Glomerular endothelial cell (primary cell): ENCODE measurements around the gene CHCHD1. TPM values are rescaled to one million over a fixed set of nuclear protein-coding genes. Genes with fewer than 3 reads are reported as not detected.
"Not testable (repeated sequence)": the region's sequence is repeated elsewhere in the genome, so short reads cannot be mapped to it uniquely, and the experiment has no call there.

Source experiments
- DNase-seq: peaks from one replicate; pipeline ENCODE4 v3.0.0-alpha.2; 2011; ENCODE audit warnings: low read depth, low spot score; ENCODE audit errors: extremely low read depth
- total RNA-seq: library from RNA; depleted of rRNA; stranded (reverse); fragments of >200 nt; gene quantifications from 2 replicates; pipeline ENCODE4 v1.2.3, GENCODE V29; 2015

The CHCHD1 gene
- total RNA-seq, 1 donor from 2014 or later: 38.7 TPM

DNA sequence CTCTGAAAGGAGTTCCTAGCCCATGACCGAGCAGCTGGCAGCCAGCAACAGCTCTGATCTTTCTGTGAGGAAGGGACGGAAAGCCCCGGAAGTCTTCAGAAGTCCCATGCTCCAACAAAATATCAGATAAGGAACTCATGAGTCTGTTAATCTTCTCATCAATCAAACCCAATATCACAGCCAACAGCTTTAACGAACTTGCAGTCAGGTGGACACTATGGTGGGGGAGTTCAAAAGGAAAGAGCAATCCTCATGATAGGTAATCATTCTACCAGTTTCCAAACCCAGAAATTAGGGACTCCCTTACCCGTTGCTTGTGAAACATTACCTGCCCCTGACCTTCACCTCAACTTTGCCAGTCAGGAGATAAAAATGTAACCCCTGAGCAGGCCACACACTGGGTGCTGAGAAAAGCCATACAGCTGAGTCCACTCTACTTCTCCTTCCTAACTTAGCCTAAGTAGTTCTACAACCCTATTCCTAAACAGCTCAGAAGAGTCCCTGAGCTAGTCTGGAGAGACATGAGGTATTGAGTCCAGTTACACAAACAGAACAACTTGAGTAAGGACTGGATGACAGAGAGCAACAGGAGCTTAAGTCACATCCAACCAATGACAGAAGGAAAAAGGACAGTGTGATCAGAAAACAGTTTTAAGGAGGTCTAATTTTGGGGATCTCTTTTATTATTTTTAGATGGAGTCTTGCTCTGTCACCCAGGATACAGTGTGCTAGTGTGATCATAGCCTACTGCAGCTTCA is 27.4 kb downstream of the CHCHD1 start:
- DNase-seq: no peak

DNA sequence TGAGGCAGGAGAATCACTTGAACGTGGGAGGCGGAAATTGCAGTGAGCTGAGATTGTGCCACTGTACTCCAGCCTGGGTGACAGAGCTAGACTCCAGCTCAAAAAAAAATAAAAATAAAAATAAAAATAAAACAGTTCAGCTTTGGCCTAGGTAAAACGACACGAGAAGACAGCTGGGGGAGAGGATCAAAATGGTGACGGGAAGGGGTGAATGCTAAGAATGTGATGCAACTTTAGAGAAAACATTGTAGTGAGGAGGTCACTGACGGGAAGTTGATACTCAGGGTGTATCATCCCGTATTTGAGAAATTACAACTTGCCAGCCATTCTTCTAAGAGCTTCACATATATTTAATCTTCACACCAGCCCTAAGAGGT is 28.5 kb downstream of the CHCHD1 start:
- no peak for DNase-seq

DNA sequence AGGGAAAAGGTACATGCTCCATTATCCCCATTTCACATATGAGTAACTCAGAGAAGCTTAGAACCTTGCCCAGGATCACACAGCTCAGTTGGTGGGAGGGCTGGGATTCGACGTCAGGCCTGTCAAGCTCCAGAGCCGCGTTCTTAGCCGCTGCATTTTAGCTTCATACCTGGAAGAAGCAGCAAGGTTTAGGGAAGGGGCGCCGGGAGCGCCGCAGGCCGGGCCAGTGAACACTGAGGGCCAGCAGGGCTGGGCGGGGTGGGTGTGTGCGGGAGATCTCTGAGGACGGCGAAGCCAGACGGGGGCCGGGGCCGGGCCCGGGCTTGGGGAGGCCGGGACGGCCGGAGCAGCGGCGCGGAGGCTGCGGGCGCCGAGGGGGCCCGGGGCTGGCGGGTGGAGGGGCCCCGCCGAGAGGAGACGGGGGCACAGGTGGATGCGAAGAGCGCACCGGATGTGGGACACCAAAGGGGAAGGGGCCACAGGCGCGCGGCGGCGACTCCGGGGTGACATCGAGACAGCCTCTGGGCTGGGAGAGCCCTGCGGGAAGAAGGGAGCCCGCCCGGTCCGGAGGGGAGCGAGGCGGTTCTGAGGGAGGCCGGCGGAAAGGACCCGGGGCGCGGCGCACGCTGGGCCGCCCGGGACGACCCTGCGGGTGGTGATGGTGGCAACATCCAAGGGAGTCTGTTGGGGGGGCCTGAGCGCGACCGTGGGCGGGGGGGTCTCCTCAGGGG is 29.1 kb downstream of the CHCHD1 start:
- DNase-seq: no peak

DNA sequence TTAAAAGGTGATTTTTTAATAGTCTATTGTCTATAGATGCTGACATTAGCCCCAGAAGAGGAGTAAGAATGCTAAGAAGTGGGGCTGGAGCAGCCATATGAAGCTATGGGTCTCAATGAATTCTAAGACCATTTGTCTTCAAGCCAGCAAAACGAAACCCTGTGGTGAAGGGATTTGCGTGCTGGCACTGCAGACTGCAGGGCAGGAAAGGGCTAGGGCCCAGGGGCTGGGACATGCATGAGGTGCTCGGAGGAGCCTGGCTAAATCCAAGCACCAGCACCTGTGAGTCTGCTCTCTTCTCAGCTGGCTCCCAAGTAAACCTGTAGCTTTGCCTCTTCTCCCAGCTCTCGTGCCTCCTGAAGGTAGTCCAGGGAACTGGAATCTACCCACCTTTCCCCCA is 30.8 kb downstream of the CHCHD1 start:
- DNase-seq: no peak

DNA sequence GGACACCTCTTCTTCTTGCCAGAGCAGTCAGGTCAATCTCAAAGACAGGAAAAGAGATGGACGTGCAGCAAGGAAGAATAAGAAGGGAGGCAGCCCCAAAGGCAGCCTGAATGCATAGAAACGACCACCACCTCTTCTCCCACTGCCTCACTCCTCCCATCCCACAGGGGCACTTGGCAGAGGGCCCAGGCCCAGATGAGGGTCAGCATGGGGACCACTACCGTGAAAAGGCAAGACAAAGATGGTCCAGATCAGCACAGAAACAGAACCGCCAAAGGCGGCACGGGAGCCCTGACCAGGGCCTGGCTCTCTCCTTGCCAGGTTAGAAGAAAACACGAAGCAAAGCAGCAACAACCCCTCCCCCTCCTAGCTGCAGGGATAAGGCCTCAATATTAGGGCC is 31.5 kb downstream of the CHCHD1 start:
- no peak for DNase-seq

DNA sequence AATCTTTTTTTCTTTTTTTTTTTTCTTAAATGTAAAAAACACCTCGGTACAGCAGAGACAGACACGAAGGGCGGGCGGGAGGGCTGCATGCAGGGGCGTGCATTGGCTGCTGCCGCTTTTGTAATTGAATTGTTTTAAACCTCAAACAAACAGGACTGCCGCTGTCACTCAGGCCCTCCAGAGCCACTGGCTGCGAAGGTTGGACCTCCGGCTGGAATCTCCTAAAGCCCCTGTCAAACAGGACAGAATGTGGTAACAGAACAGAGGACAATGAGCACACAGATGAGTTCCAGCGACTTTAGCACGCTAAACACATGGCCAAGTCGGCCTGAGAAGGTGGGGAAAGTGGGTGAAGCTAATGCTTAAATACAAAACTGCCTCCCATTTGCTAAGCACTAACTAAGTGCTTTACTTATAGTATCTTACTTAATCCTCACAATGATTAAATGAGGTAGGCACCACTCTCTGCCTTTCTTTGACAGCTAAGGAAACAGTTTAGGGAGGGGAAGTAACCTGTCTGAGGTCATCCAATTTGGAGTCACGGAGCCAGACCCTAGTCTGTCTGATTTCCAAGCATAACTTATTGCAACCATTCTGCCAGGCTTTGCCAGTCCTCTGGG is 32.5 kb downstream of the CHCHD1 start:
- no peak for DNase-seq

DNA sequence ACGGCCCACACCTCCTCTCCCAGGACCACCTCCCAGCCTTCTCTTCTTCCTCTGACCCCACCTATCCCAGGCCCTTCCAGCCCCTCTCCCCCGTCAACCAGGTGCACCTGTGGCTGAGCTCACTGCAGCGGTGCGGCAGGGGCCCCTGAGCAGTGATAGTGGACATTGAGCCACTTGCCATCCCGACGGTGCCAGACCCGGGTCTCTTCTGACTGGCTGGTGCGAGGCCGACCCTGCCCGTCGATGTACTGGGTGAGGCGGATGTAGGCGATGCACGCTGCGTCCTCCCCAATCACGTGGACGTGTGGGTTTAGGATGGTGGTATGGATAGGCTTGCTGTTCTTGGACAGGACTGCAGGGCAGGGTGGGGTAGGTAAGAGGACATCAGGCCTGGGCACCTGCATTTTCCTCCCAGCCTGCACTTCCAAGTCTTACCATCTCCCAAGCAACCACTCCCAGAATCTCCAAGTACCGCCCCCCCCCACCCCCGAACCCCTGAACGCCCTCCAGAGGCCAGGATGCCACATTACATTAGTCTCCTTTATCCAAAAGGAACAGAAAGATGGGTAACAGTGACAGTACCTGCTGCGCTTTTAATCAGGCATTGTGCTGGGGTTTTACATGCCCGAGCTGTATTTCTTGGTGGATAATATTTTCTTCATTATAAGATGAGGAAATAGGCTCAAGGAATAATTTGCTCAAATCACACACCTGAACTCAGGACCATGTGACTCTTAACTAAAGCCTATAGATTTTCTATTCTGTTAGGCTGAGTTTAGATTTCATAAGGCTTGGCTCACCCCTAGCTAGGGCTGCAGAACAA is 33.3 kb downstream of the CHCHD1 start:
- no peak for DNase-seq

- no peak for DNase-seq
Observed at GRCh38 chr10:73815719-73816030, 33.8 kb downstream of the CHCHD1 start.

DNA sequence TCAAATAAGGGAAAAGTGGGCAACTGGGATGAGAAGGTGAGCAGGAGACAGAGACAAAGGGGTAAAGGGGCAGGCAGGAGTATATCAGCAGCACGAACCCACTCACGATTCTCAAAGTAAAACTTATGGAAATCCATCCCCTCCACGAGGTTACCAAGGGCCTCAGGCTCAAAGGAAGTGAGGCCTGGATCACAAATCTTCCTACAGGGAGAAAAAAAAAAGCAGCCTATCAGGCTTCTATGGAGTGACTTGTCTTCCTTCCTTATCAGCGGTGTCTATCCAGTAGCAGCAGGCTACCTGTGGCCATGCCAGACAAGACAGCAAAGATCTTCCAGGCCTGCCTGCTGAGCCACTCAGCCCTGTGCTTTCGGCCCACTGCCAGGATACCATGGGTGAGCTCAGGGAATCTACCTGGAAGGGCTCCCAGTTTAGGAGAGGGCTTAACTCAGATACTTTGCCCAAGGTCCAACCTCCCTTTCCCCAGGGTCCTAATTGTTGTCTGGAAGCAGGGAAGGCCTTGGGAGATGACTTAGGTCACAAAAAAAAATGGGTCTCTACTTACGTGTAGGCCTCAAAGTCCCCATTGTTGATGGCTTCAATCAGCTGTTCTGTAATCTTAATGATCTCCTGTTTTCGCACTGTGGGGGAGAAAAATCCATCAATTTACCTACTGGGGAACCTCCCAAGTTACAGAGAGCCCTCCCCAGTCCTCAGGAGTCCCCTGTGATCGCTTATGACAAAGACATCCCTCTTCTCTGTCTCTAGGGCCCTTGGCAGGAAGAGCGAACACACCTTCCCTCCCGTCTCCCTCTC is 35.3 kb downstream of the CHCHD1 start:
- no peak for DNase-seq

GRCh38 chr10:73817826-73818225 is 36.0 kb downstream of the CHCHD1 start:
- no peak for DNase-seq

- no peak for DNase-seq
Observed at GRCh38 chr10:73818402-73818801, 36.6 kb downstream of the CHCHD1 start.

DNA sequence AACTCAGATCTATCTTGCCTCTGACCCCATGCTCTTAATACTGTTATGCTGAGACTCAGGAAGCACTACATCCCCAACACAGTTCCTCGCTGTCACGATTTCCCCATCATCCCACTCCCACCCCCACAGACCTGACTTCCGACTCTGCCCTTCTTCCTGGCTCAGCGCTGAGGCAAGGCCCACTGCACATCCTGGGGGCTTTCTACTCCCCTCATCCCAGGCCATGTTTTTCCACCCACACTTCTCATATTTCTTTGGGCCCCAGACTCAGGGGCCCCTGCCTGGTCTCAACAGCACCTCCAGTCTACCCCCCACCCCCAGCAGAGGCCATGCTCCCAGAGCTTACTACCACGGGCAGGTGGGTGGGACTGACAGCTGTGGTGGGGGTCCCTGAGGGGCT is 37.2 kb downstream of the CHCHD1 start:
- no peak for DNase-seq

- DNase-seq: no peak
Observed at GRCh38 chr10:73819513-73820093, 37.8 kb downstream of the CHCHD1 start.

GRCh38 chr10:73823391-73823790 is 41.5 kb downstream of the CHCHD1 start:
- DNase-seq: no peak

- no peak for DNase-seq
Observed at GRCh38 chr10:73824146-73824725, 42.4 kb downstream of the CHCHD1 start.

DNA sequence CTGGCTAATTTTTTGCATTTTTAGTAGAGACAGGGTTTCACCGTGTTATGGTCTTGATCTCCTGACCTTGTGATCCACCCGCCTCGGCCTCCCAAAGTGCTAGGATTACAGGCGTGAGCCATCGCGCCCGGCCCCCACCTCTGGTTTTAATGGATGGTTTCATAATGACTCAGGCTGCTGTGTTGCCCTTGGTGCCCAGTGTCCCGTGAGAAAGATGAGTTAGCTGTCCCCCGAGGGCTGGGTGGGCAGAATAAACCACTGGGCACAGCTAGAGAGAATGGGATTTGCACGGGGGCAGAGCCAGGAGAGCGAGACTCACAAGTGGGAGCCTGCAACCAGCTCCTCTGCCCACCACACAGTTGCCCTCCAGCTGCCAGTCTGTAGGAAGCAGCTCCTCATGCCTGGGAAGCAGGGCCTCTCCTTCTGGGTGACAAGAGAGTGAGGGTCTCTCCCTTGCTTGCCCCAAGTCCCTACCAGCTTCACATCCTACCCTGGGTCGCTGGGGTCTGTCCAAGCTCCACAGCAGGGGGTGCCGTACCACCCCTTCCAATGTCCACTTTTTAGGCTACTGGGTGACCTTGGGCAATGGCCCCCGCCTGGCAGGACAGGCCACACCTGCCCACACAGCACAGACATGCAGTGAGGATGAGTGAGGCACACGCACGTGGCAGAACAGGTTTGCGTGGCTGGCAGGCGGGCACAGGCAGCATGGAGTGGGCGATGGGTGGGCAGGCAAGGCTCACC is 45.7 kb downstream of the CHCHD1 start:
- no peak for DNase-seq

DNA sequence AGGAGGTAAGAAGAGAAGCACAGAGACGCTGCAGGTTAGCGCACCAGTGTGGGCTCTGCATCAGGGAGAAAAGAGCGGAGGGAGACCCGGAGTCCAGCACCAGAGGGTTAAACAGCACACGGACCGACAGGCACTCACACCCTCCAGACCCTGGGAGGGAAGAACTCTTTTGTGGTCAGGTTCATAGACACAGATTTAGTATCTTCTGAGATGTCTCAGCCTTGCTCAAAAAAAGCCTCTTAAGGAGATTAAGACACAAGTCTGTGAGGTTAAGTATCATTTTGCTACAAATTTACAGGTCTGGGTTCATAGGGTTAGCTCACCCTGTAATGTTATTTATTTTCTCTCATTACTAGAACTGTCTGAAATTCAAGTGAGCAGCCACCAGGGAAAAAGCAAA is 46.3 kb downstream of the CHCHD1 start:
- no peak for DNase-seq

- not testable (repeated sequence) for DNase-seq
Observed at GRCh38 chr10:73829090-73829489, 47.2 kb downstream of the CHCHD1 start.
